ENCODE measurements around the gene FES. TPM values are rescaled to one million over a fixed set of nuclear protein-coding genes. Genes with fewer than 3 reads are reported as not detected.

Gene FES
- total and polyA plus RNA-seq, 10 of the 15 experiments (the other 5 are each of a cell fraction or from before 2014, with no cell fraction given): 0.07 to 23.9 (median 9.9) TPM

- TF ChIP-seq NFYB (IDR thresholded peaks at IDR 0.05; ENCODE audit: insufficient read depth, low read depth, low read length) (no peak), ZNF217 (IDR thresholded peaks at IDR 0.05) (no peak)
These were observed 32.2 kb downstream of the FES start (continued) for GRCh38 chr15:90916461-90916860.

- Histone ChIP-seq H3K79me2 (ENCODE audit: control insufficient read depth, insufficient read depth, low read length) (no peaks in the 10 kb centered on the region), H3K9me3 (replicated peaks; ENCODE audit: control insufficient read depth, insufficient read depth, low read length) (no peaks in the 10 kb centered on the region), H3K27me3 (replicated peaks in 1 of 2; ENCODE audit: control insufficient read depth in 2 of 2, insufficient read depth in 2 of 2, low read length in 1 of 2) (no peaks in the 10 kb centered on the region), H3K9ac (ENCODE audit: control insufficient read depth, insufficient read depth, low read length) (no peak overlapping the region), H3K4me3 (no peak overlapping the region), H3K4me1 (ENCODE audit: control insufficient read depth, insufficient read depth, low read length) (peaks cover 5% of the 10 kb centered on the region), H3K4me2 (ENCODE audit: control insufficient read depth, insufficient read depth) (no peak overlapping the region), H3K36me3 (ENCODE audit: control insufficient read depth in 2 of 2, insufficient read depth in 2 of 2, low read length in 1 of 2) (peaks cover 36 to 42% of the 10 kb centered on the region in 2 experiments), H3K27ac (ENCODE audit: control insufficient read depth, insufficient read depth) (no peak overlapping the region), H2AFZ (ENCODE audit: control insufficient read depth, low read depth, low read length) (no peak overlapping the region), H4K20me1 (ENCODE audit: control insufficient read depth, insufficient read depth) (no peaks in the 10 kb centered on the region)
- no peak for DNase-seq (ENCODE audit: low read depth, low spot score)
- FAIRE-seq: no peak
- ChIA-PET RAD21 (ENCODE audit: unreplicated experiment) (no interaction called here), CTCF (no interaction called here), POLR2A (interaction anchor here (0.6 kb wide), 1 partner anchor 208 kb away, joined by 3 read pairs; no protein-coding TSS in a partner anchor), SMC1A (ENCODE audit: uncharacterized antibody, unreplicated experiment) (no interaction called here)
- no peak for ATAC-seq
- no TSS peak for BruUV-seq (replicated peaks)
- 97% methylated on average over 12 of the region's 12 CpGs for WGBS (ENCODE audit: insufficient coverage, insufficient replicate concordance, low lambda C conversion rate, missing lambda C conversion rate)
- in situ Hi-C loops (cut with MboI) (no loop called here), intact Hi-C loops (cut with micrococcal nuclease; ENCODE audit: unreplicated experiment) (no loop called here)
- TF ChIP-seq ZNF687 (IDR thresholded peaks at IDR 0.05) (no peak), NBN (IDR thresholded peaks at IDR 0.05) (no peak), TCF3 (IDR thresholded peaks at IDR 0.05; ENCODE audit: borderline replicate concordance, insufficient read depth, low read depth, low read length) (no peak), NFYB (IDR thresholded peaks at IDR 0.05; ENCODE audit: insufficient read depth, low read depth, low read length) (no peak), NR2C2 (IDR thresholded peaks at IDR 0.05; ENCODE audit: borderline replicate concordance, control insufficient read depth, insufficient read length, low read depth) (no peak)
These were observed 33.3 kb downstream of the FES start for GRCh38 chr15:90917569-90917968.

All from GM12878 (cell line).